NCI-H510A treated with DMSO at 0.1 percent for 48 hours (cell line): ENCODE results near the gene HDAC8.
"Not testable (repeated sequence)": the region's sequence is repeated elsewhere in the genome, so short reads cannot be mapped to it uniquely, and the experiment has no call there.

Source experiments
- DNase-seq: peaks from one replicate; lab custom pipeline; 2025; lab: John Stamatoyannopoulos, UW

HDAC8 gene

GRCh38 chrX:72373136-72373535 lies 199.5 kb downstream of the HDAC8 start:
- no peak for DNase-seq

- no peak for DNase-seq
These were observed 199.9 kb downstream of the HDAC8 start for GRCh38 chrX:72372735-72373134.

GRCh38 chrX:72371405-72371804 lies 201.2 kb downstream of the HDAC8 start:
- no peak for DNase-seq

- no peak for DNase-seq
These were observed 203.8 kb downstream of the HDAC8 start for GRCh38 chrX:72368796-72369195.

- peak; percentile 7 for DNase-seq
These were observed 205.1 kb downstream of the HDAC8 start for GRCh38 chrX:72367516-72367915.

- DNase-seq = peak; percentile 10
These were observed 205.8 kb downstream of the HDAC8 start for GRCh38 chrX:72366701-72367454.

GRCh38 chrX:72366178-72366577 lies 206.5 kb downstream of the HDAC8 start:
- DNase-seq = no peak

GRCh38 chrX:72365126-72365525 lies 207.5 kb downstream of the HDAC8 start:
- DNase-seq = no peak

GRCh38 chrX:72360326-72360725 lies 212.3 kb downstream of the HDAC8 start:
- no peak for DNase-seq

- no peak for DNase-seq
These were observed 214.3 kb downstream of the HDAC8 start for GRCh38 chrX:72358313-72358712.

- DNase-seq = no peak
These were observed 219.9 kb downstream of the HDAC8 start for GRCh38 chrX:72352786-72353185.

- no peak for DNase-seq
These were observed 220.9 kb downstream of the HDAC8 start for GRCh38 chrX:72351606-72352334.

GRCh38 chrX:72349190-72349589 lies 223.5 kb downstream of the HDAC8 start:
- no peak for DNase-seq

GRCh38 chrX:72348247-72348979 lies 224.2 kb downstream of the HDAC8 start:
- no peak for DNase-seq

GRCh38 chrX:72347366-72347765 lies 225.3 kb downstream of the HDAC8 start:
- DNase-seq = no peak

GRCh38 chrX:72346302-72346949 lies 226.2 kb downstream of the HDAC8 start:
- DNase-seq = no peak

- no peak for DNase-seq
These were observed 232.0 kb downstream of the HDAC8 start for GRCh38 chrX:72340626-72341025.

GRCh38 chrX:72340041-72340440 lies 232.6 kb downstream of the HDAC8 start:
- no peak for DNase-seq

- peak; percentile 19 for DNase-seq
These were observed 242.5 kb downstream of the HDAC8 start for GRCh38 chrX:72330131-72330530.

- DNase-seq = no peak
These were observed 245.9 kb downstream of the HDAC8 start for GRCh38 chrX:72326605-72327300.

- DNase-seq = not testable (repeated sequence)
These were observed 253.0 kb downstream of the HDAC8 start for GRCh38 chrX:72319651-72320050.

GRCh38 chrX:72317139-72317538 lies 255.5 kb downstream of the HDAC8 start:
- no peak for DNase-seq
